ENCODE measurements around the gene PDE7B. TPM values are rescaled to one million over a fixed set of nuclear protein-coding genes. Genes with fewer than 3 reads are reported as not detected.

Gene PDE7B
- total and polyA plus RNA-seq, 2 of the 4 experiments (the other 2 are of a cell fraction) = 7.8 to 12.4 TPM

DNA sequence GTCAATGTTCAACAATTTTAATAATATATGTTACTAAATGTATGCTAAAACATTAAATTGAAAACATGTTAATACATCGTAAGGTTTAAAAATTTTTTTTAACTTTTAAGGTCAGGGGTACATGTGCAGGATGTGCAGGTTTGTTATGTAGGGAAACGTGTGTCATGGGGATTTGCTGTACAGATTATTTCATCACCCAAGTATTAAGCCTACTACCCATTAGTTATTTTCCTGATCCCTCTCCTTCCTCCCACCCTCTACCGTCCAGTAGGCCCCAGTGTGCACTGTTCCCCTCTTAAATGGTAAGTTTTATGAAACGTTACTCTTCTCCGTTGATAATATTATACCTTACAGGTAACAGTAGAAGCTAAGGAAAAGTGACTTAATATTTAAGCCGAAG, 15.8 kb downstream of the PDE7B start:
- Histone ChIP-seq H3K9ac (ENCODE audit: low read depth, low read length) (no peak overlapping the region), H4K5ac (ENCODE audit: low read depth, low read length) (peak overlapping the region; percentile 48; the same call in 1 of the 2 replicates), H2AFZ (replicated peaks; ENCODE audit: low read length, poor library complexity) (no peak overlapping the region), H3K23ac (ENCODE audit: low read depth, low read length) (no peak overlapping the region), H3K4me1 (ENCODE audit: control insufficient read depth, insufficient read depth, low read length) (peaks cover 6% of the 10 kb centered on the region), H3K4me2 (ENCODE audit: low read depth, low read length) (no peak overlapping the region), H2BK15ac (ENCODE audit: low read depth, low read length) (no peak overlapping the region), H3K27me3 (ENCODE audit: control insufficient read depth, insufficient read depth, low read length) (no peaks in the 10 kb centered on the region), H3K4ac (ENCODE audit: low read depth, low read length) (no peak overlapping the region), H3K14ac (replicated peaks; ENCODE audit: low read depth, low read length) (no peak overlapping the region), H3K79me1 (ENCODE audit: low read depth in 1 of 2, low read length in 2 of 2) (peaks cover 28 to 34% of the 10 kb centered on the region in 2 experiments), H3K36me3 (ENCODE audit: control insufficient read depth, insufficient read depth, low read length) (peaks cover 4% of the 10 kb centered on the region; the same call in 1 of the 2 replicates), H2BK120ac (ENCODE audit: low read depth, low read length) (no peak overlapping the region; the same call in 1 of the 2 replicates), H2BK20ac (ENCODE audit: low read depth, low read length) (no peak overlapping the region), H3K4me3 (ENCODE audit: insufficient read depth, low read depth, low read length) (no peak overlapping the region), H3K56ac (ENCODE audit: extremely low read depth, insufficient read depth, low read length) (no peak overlapping the region), H2AK9ac (replicated peaks; ENCODE audit: low read depth, low read length, poor library complexity) (no peak overlapping the region), H3K27ac (ENCODE audit: insufficient read depth, low read length) (no peak overlapping the region), H3K18ac (ENCODE audit: low read depth, low read length) (no peak overlapping the region), H4K8ac (ENCODE audit: low read depth in 2 of 2, low read length in 2 of 2) (no peak overlapping the region), H2AK5ac (ENCODE audit: low read depth, low read length) (no peak overlapping the region), H2BK5ac (ENCODE audit: low read depth, low read length, poor library complexity, severe bottlenecking) (no peak overlapping the region), H4K20me1 (ENCODE audit: insufficient read depth, low read length) (no peaks in the 10 kb centered on the region), H3K9me1 (ENCODE audit: insufficient read depth, low read length) (peaks cover 6% of the 10 kb centered on the region; the same call in 1 of the 2 replicates), H4K91ac (ENCODE audit: insufficient read depth, low read depth, low read length) (no peak overlapping the region), H3K9me3 (ENCODE audit: control insufficient read depth, insufficient read depth, low read length) (no peaks in the 10 kb centered on the region)
- ChIA-PET POLR2A (ENCODE audit: unreplicated experiment) (interaction anchor here (0.6 kb wide), 1 partner anchor 170 kb away, joined by 8 read pairs; no protein-coding TSS in a partner anchor), CTCF (interaction anchor here (0.6 to 0.7 kb wide), 4 partner anchors 16 to 180 kb away, joined by 3 to 12 read pairs (median 4); no protein-coding TSS in a partner anchor)
- no TSS peak for BruUV-seq (replicated peaks)
- intact Hi-C loops (cut with micrococcal nuclease) (no loop called here), in situ Hi-C loops (cut with MboI; ENCODE audit: low sequenced_read_pairs) (no loop called here), dilution Hi-C loops (cut with HindIII; ENCODE audit: low sequenced_read_pairs, unreplicated experiment) (no loop called here)
- TF ChIP-seq SMC3 (IDR thresholded peaks at IDR 0.05; ENCODE audit: low read depth, low read length) (no peak), MAZ (IDR thresholded peaks at IDR 0.05; ENCODE audit: borderline replicate concordance, low read depth, low read length) (no peak), MXI1 (IDR thresholded peaks at IDR 0.05; ENCODE audit: borderline replicate concordance, low read depth, low read length) (no peak), RCOR1 (IDR thresholded peaks at IDR 0.05; ENCODE audit: insufficient replicate concordance, low read length) (no peak), NFE2L2 (IDR thresholded peaks at IDR 0.05; ENCODE audit: low read depth, low read length) (no peak), RAD21 (IDR thresholded peaks at IDR 0.05; ENCODE audit: low read length) (no peak), BHLHE40 (IDR thresholded peaks at IDR 0.05; ENCODE audit: low read depth, low read length) (no peak), CHD1 (IDR thresholded peaks at IDR 0.05; ENCODE audit: low read depth, low read length) (no peak), POLR2A (IDR thresholded peaks at IDR 0.05; ENCODE audit: low read depth, low read length) (no peak), FOS (IDR thresholded peaks at IDR 0.05; ENCODE audit: low read depth, low read length) (no peak), CEBPB (IDR thresholded peaks at IDR 0.05; ENCODE audit: low read depth, low read length) (no peak), RFX5 (IDR thresholded peaks at IDR 0.05; ENCODE audit: low read depth, low read length) (no peak), MAFK (IDR thresholded peaks at IDR 0.05; ENCODE audit: low read depth, low read length) (no peak)
- TF ChIP-seq, protein P1, sequence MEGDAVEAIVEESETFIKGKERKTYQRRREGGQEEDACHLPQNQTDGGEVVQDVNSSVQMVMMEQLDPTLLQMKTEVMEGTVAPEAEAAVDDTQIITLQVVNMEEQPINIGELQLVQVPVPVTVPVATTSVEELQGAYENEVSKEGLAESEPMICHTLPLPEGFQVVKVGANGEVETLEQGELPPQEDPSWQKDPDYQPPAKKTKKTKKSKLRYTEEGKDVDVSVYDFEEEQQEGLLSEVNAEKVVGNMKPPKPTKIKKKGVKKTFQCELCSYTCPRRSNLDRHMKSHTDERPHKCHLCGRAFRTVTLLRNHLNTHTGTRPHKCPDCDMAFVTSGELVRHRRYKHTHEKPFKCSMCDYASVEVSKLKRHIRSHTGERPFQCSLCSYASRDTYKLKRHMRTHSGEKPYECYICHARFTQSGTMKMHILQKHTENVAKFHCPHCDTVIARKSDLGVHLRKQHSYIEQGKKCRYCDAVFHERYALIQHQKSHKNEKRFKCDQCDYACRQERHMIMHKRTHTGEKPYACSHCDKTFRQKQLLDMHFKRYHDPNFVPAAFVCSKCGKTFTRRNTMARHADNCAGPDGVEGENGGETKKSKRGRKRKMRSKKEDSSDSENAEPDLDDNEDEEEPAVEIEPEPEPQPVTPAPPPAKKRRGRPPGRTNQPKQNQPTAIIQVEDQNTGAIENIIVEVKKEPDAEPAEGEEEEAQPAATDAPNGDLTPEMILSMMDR (conservative IDR thresholded peaks at IDR 0.05; ENCODE audit: low read depth, low read length) = no peak
- TF ChIP-seq, protein P2, sequence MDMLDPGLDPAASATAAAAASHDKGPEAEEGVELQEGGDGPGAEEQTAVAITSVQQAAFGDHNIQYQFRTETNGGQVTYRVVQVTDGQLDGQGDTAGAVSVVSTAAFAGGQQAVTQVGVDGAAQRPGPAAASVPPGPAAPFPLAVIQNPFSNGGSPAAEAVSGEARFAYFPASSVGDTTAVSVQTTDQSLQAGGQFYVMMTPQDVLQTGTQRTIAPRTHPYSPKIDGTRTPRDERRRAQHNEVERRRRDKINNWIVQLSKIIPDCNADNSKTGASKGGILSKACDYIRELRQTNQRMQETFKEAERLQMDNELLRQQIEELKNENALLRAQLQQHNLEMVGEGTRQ (IDR thresholded peaks at IDR 0.05; ENCODE audit: low read depth, low read length) = no peak
- WGBS, 2 experiments (ENCODE audit: extremely low coverage in 2 of 2, insufficient read length in 1 of 2) = no CpG with 5 or more reads among the region's 6 CpGs
- no peak for ATAC-seq (ENCODE audit: low read depth)
- DNase-seq = no peak
